Astrocyte of the spinal cord (primary cell): ENCODE results near the gene FOXC1.

Experiments
- DNase-seq: peaks from one replicate; pipeline ENCODE4 v3.0.0; 2011; ENCODE audit warnings: low read depth, low spot score
- H3K4me3 ChIP-seq: 2 replicates; pipeline ENCODE4 v1.5.1; 2011; ENCODE audit warnings: low read depth, mild to moderate bottlenecking, low read length, moderate library complexity
- CTCF ChIP-seq: IDR thresholded peaks from 2 replicates; pipeline ENCODE4 v1.5.1; 2012; ENCODE audit warnings: low read depth, mild to moderate bottlenecking, low read length, inconsistent platforms
- in situ Hi-C: cut with HindIII; loops from 2 replicates; pipeline ENCODE4 v1.10.0; 2017; ENCODE audit warnings: low sequenced_read_pairs

The FOXC1 gene

DNA sequence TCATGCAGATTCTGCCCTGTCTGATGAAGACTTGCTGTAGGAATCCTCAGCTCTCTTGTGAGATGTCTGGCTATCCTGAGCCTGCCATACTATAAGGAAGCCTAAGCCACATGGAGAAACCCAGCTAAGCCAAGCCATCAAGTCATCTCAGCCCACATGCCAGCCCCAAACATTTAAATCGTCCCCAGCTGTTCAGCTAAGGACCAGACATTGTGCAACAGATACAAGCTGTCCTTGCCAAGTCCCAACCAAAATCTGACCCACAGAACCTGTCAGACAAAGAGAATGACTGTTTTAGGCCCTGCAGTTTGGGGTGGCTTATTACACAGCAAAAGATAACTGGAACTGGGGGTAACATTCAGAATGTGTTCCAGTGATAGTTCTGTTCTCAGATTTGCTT, 36.8 kb upstream of the FOXC1 start:
- no peak for TF ChIP-seq CTCF
- no peak overlapping the region for H3K4me3 ChIP-seq
- in situ Hi-C loops = no loop called here
- no peak for DNase-seq

GRCh38 chr6:1574083-1574761, 35.5 kb upstream of the FOXC1 start:
- no peak for DNase-seq
- in situ Hi-C loops = no loop called here
- H3K4me3 ChIP-seq = no peak overlapping the region
- no peak for TF ChIP-seq CTCF

GRCh38 chr6:1574890-1575209, 34.9 kb upstream of the FOXC1 start:
- in situ Hi-C loops = no loop called here
- no peak for TF ChIP-seq CTCF
- no peak overlapping the region for H3K4me3 ChIP-seq
- no peak for DNase-seq

DNA sequence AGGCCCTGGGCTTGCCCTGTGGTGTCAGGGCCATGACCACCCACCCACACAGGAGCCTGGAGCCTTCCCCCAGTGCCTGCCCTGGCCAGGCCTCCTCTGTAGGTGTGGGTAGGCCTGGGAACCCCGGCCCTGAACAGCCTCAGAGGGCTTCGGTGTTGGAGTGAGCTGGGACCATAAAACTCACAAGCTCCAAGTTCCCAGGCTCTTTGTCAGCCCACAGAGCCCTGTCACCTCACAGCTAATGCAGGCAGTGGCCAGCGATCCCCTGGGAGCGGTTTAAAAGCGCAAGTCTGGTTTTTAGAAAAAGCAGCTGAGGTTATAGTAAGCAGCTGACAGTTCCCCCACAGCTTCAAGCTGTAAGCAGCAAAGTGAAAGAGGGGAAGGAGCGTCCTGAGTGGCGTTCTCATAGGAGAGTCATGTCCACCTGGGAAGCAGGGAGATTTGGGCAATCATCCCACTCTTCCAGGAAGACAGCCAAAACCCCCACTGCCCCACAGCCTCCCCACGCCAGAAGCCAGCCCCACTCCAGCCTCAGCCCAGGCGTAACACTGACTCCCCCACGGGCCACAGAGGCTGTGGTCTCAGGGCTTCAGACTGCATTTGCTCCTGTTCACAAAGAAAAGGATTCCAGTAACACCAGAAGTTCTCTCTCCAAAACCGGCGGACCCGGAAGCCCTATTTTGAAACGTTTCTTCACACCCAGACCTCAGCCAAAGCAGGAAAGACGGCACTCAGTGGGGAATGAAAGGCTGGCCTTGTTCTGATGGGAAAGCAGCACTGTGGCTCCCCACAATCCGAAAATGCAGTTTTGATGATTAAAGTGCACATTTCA, 34.3 kb upstream of the FOXC1 start:
- no peak overlapping the region for H3K4me3 ChIP-seq
- peak; percentile 50 for DNase-seq
- in situ Hi-C loops = no loop called here
- TF ChIP-seq CTCF = no peak

GRCh38 chr6:1576166-1576565, 33.5 kb upstream of the FOXC1 start:
- no peak for DNase-seq
- in situ Hi-C loops = no loop called here
- no peak for TF ChIP-seq CTCF
- no peak overlapping the region for H3K4me3 ChIP-seq

- DNase-seq = no peak
- no peak for TF ChIP-seq CTCF
- in situ Hi-C loops = no loop called here
- H3K4me3 ChIP-seq = no peak overlapping the region
Measured at GRCh38 chr6:1576711-1577110, 33.0 kb upstream of the FOXC1 start.
